Melanocyte of skin (primary cell): ENCODE measurements around the gene KCNE3. TPM values are rescaled to one million over a fixed set of nuclear protein-coding genes. Genes with fewer than 3 reads are reported as not detected.

ENCODE experiments used
- small RNA-seq, 2 donors: library from RNA; depleted of rRNA; stranded (forward); fragments of <200 nt; gene quantifications; one replicate each; pipeline ENCODE3, GENCODE V24; 2012
- total RNA-seq, 2 donors: library from RNA; depleted of rRNA; stranded (reverse); fragments of >200 nt; gene quantifications; 2 replicates each; pipeline ENCODE4 v1.2.3, GENCODE V29; 2012

The KCNE3 gene, protein sequence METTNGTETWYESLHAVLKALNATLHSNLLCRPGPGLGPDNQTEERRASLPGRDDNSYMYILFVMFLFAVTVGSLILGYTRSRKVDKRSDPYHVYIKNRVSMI
- 1 to 10 TPM in 1 of 2 donors, under 1 TPM in 1; 0.34 to 1.3 TPM for total RNA-seq

GRCh38 chr11:74466916-74467885 is at the start of gene KCNE3:
Gene KCNE3 (minus strand): TSS chr11:74467549. CDS start chr11:74457563, 9,986 bp downstream.

GRCh38 chr11:74492974-74493790 is 25.8 kb upstream of the KCNE3 start, which contains the start of gene LIPT2:
Gene LIPT2 (minus strand): TSS chr11:74493724. CDS start chr11:74493703, 21 bp downstream.

Small RNA genes lying within 50 kb of the gene (small RNA-seq; reads per million reads assigned to genes)
- gene CYCSP27: 0 reads per million in 2 donors

Other genes with a start within 250 kb of the KCNE3 start
- gene P4HA3, start 155.9 kb downstream of the KCNE3 start, total RNA-seq: under 1 TPM in 1 of 2 donors, not detected in 1; 0.33 TPM
- gene PGM2L1, start 69.1 kb downstream of the KCNE3 start, total RNA-seq: 1 to 10 TPM; 2.3 to 4.1 TPM
- 1 to 10 TPM; 5.0 to 5.5 TPM for gene LIPT2, start 26.2 kb upstream of the KCNE3 start, total RNA-seq
- 10 to 100 TPM in 1 of 2 donors, 1 to 10 TPM in 1; 7.9 to 16.0 TPM for gene POLD3, start 125.0 kb upstream of the KCNE3 start, total RNA-seq